Raji (cell line): ENCODE data around the gene TP53BP2.

ENCODE experiments used
- POLR2A ChIP-seq: IDR thresholded peaks from 2 replicates; pipeline ENCODE4 v1.6.1; 2011; ENCODE audit warnings: low read depth, low read length, control low read depth; ENCODE audit not compliant: insufficient read depth

The TP53BP2 gene

GRCh38 chr1:223836586-223836985 is 9.2 kb downstream of the TP53BP2 start:
- TF ChIP-seq POLR2A = no peak

DNA sequence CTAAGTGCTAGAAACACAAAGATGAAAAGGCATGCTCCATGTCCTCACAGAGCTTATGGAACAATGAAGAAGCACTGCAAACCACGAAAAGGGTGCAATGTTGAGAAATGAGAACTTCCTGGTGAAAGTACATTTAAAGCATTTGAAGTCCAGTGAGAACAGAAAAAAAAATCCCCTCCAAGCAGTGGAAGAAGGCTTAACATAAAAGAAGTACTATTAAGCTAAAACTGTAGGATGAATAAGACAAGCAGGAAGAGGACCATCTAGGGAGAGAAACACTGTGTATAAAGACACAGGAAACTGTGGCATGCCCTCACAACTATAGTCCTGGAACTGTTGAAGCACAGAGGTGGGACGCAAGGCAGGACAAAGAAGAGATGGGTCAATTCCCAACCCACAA is 10.0 kb downstream of the TP53BP2 start:
- no peak for TF ChIP-seq POLR2A

GRCh38 chr1:223834660-223835263 is 11.0 kb downstream of the TP53BP2 start:
- no peak for TF ChIP-seq POLR2A

DNA sequence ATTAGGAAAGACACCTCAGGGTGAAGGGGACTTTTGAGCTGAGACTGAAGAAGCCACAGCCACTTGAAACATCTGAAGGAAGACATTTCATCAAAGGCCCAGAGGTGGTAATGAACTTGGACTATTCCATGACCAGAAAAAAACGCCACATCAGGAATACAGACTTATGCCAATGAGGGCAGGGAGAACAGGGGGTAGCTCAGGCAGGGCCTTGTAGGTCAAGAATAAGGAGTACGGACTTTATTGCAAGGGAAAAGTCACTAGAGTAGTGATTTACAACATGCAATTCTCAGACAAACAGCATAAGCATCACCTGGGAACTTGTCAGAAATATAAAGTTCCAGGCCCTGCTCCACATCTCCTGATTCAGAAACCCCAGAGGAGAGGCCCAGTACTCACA is 11.8 kb downstream of the TP53BP2 start:
- no peak for TF ChIP-seq POLR2A

- no peak for TF ChIP-seq POLR2A
These were observed 13.2 kb downstream of the TP53BP2 start for GRCh38 chr1:223832637-223832943.

DNA sequence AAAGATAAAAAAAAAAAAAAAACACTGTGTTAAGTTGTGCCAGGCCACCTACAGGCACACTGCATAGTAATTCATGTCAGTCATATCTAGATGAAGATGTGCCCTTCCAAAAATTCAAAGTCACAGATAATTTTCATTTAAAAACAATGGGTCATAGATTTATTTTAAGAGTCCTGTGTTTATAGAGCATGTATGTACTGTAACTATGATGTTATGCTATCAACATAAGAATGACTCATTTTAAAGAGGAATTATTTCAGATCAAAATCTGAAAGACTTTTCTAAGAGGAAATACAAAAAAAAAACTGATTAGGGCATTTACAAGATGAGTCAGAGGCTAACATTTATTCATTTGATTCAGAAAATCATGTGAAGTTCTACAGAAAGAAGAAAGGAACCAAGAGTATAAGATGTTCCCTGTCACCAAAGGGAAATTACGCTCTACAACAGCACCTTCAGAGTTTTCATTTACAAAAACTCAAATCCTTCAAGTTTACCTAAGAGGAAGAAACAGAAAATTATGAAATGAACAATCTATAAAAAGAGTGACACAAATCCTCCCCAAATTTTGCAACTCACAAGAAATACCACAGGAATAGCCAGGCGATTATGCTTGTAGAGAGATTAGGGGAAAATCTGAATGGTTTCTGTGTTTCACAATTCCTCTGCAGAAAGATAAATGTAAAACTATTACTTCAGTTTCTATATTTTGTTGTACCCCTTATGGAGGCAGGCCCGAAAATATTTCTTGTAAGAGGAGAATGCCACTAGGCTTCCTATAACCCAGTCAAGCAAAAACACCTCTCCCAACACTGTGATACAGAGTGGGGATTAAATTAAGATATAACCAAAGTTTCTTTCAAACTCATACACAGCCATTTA is 13.8 kb downstream of the TP53BP2 start:
- no peak for TF ChIP-seq POLR2A

DNA sequence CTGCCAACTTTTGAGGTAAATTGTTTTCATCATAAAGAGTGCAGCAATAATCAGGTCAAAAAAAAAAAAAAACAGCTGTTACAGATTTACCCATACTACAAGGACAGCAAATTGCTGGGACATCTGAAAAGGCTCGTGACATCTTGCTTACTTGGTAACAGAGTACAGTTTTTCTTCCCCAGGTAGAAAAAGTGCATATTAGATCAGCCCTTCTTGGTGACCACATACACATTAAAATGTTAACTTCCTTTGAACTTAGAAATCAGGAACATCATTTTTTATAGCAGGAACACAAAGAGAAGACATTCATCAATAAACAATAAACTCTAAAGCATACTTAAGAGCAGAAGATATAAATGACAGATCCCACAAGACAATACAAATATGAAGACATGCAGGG is 16.1 kb downstream of the TP53BP2 start:
- TF ChIP-seq POLR2A = no peak

DNA sequence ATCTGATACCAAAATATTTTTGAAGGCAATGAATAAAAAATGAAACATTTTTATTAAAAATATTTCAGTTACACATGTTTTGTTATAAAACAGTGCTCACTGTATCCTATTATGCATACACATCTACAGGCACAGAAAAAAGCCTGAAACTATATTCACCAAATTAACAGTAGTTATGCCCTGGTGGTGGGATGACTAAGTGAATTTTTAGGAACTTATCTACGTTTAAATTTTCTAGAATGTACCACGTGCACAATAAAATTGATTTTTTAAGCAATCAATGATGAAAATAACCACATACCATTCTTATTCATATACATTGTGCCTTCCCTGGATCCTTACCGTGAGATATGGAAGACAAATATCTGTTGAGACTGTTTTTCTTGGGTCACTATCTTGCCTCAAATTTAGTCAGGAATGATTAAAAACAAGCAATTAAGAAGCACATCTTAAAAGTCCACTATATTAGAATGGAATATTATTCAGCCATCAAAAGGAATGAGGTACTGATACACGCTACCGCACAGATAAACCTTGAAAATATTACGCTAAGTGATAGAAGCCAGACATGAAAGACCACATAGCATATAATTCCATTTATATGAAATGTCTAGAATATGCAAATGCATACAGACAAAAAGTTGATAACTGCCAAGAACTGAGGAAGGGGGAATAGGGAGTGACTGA is 17.4 kb downstream of the TP53BP2 start:
- no peak for TF ChIP-seq POLR2A

DNA sequence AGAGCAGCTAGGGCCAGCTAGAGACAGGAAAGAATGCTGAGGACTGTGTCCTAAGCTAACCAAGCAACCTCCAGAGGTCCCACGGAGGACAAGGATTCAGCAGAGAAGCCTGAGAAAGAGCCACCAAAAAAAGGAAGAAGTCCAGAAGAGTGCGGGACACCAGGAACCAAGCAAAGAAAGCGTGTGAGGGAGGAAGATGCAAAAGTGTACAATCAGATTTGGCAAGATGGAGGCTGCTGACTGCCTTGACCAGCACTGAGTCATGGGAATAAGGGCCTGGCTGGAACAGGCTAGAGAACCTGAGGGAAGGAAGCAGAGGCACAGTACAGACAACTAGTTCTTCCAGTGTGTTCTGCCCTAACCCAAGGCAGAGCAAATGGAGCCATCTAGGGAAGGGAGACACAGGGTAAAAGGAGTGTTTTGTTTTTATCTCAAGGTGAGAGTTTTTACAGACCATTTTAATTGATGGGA is 18.5 kb downstream of the TP53BP2 start:
- no peak for TF ChIP-seq POLR2A

DNA sequence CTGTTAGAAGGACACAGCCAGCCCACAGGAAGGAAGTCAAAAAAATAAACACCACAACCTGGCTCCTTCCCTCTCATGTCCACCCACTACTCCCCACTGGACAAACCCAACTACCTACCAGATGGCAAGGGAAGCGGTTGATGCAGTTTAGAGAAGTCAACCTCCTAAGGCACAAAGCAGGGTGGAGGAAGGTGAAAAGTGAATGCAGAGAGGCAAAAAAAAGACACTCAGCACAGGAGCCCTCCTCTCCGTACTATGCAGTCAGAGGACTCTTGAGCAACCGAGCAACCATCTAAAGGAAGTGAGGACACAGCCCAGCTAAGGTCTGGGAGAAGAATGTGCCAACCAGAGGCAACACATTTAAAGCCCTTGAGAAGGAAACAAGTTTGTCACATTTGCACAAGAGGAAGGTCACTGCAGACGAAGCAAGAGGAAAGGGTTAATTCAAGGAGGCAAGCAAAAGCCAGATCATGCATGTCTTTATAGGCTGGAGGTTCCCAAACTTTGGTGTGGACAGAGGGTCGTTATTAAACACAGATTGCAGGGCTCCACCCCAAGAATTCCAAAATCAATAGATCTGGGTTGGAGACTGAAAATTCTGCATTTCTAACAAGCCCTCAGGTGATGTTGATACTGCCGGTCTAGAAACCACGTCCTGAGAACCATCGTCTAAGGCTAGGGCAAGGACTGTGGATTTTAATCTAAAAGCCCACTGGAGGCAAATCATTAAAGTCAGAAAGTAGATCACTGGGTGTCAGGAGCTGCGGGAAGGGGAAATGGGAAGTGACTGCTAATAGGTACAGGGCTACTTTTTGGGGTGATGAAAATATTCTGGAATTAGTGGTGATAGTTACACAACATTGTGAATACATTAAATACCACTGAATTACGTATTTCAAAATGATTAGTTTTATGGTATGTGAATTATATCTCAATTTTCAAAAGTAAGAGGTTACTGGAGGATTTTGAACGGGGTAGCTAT is 19.7 kb downstream of the TP53BP2 start:
- no peak for TF ChIP-seq POLR2A

DNA sequence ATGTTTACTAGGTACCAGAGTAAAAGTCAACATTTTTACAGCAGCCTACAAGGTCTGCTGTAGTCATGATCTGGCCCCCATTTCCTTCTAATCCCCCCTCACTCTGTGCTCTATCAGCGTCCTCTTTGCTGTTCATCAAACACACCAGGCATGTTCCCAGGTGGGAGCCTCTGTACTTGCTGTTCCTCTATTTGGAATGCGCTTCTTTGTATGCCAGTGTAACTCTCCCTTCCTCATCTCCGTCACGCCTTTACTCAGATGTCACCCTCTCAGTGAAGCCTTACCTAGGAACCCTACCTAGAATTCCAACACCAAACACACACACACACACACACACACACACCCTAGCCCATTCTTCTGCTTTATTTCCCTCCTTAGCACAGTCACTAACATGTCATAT is 21.0 kb downstream of the TP53BP2 start:
- TF ChIP-seq POLR2A = no peak

DNA sequence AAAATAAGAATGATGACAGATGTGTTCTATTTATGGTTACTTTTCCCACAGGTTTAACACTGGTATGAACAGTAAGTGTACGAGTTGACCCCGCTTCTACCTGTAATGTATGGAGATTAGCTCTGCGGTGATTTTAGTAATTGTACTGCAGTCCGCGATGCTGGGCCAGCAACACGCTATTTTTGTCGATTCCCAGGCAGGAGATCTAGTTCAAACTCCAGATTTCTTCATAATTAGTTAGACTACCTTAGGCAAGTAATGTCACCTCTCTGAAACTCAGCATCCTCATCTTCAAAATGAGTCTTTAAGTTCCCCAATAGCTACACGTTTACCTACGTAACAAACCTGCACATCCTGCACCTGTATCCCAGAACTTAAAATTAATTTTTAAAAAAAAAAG is 21.5 kb downstream of the TP53BP2 start:
- no peak for TF ChIP-seq POLR2A

DNA sequence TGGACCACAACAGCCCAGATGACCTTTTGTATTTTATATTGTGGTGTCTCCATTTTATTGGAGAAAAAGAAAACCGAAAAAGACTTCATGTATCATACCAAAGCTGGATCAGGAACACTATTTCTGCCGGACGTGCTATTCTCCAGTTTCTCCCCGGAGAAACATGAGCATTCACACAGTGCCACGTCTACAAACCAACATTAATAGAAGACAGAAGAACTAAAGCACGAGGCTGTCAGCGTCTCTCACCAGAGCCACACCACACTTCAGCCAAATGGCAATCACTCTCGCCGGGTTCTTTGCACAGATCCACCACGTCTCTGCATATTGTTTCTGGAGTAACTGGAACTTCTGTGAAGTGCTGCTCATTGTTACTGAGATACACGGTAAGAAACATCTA is 24.8 kb downstream of the TP53BP2 start:
- TF ChIP-seq POLR2A = no peak

DNA sequence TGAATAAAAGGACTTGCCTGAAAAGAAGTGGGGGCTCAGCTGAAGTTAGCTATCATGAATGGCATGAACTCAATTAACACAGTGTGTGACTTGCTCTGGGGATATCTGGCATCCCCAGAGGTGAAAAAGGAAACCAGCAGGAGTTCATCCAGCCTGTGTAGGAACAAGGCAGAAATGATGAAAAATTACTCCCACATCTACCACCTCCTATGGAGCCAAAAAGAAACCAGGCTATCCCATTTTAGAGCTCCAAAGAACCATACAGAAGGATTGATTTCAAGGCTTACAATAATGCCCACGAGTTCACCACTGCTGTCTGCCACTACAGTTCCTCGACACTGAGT is 25.3 kb downstream of the TP53BP2 start:
- no peak for TF ChIP-seq POLR2A
